HFF-Myc (cell line): ENCODE results near the gene ZNF343.
"Not testable (repeated sequence)": the region's sequence is repeated elsewhere in the genome, so short reads cannot be mapped to it uniquely, and the experiment has no call there.

Experiments
- DNase-seq: peaks from one replicate; pipeline ENCODE4 v3.0.0-alpha.2; 2011; ENCODE audit warnings: low read depth; ENCODE audit errors: extremely low read depth
- H3K4me3 ChIP-seq: replicated peaks from 2 replicates; pipeline ENCODE4 v1.5.1; 2011; ENCODE audit warnings: low read depth, mild to moderate bottlenecking, control low read depth, low read length
- CTCF ChIP-seq: IDR thresholded peaks from 2 replicates; pipeline ENCODE4 v1.5.1; 2012; ENCODE audit warnings: mild to moderate bottlenecking, low read depth, low read length, control low read depth; ENCODE audit errors: missing control alignments

ZNF343 gene

GRCh38 chr20:2528671-2529271 lies 20.1 kb upstream of the ZNF343 start:
- no peak overlapping the region for H3K4me3 ChIP-seq
- DNase-seq = no peak
- no peak for TF ChIP-seq CTCF

GRCh38 chr20:2527762-2528161 lies 19.0 kb upstream of the ZNF343 start:
- no peak for TF ChIP-seq CTCF
- no peak for DNase-seq
- no peak overlapping the region for H3K4me3 ChIP-seq

- H3K4me3 ChIP-seq, DNase-seq: not testable (repeated sequence)
Observed at GRCh38 chr20:2526218-2526583, 17.5 kb upstream of the ZNF343 start.

GRCh38 chr20:2524709-2525506 lies 16.2 kb upstream of the ZNF343 start:
- DNase-seq = no peak
- peak overlapping the region; percentile 70 for H3K4me3 ChIP-seq
- no peak for TF ChIP-seq CTCF

- DNase-seq = no peak
- H3K4me3 ChIP-seq = peak overlapping the region; percentile 70
- peak; percentile 92 for TF ChIP-seq CTCF
Observed at GRCh38 chr20:2523919-2524708, 15.4 kb upstream of the ZNF343 start.

- H3K4me3 ChIP-seq, DNase-seq: not testable (repeated sequence)
Observed at GRCh38 chr20:2522826-2523429, 14.2 kb upstream of the ZNF343 start.

- peak; percentile 95 for TF ChIP-seq CTCF
- H3K4me3 ChIP-seq = no peak overlapping the region
- no peak for DNase-seq
Observed at GRCh38 chr20:2521369-2522305, 12.9 kb upstream of the ZNF343 start.
